Right cardiac atrium (tissue), 5 donors: Measurements from ENCODE around the gene CFAP77. TPM values are rescaled to one million over a fixed set of nuclear protein-coding genes. Genes with fewer than 3 reads are reported as not detected.
A peak's percentile ranks its signal among the peaks of the same experiment; 100 is the strongest.

ENCODE experiments used
- ATAC-seq, 2 donors: fragments of 200-7000 bp; cut with Tn5 transposase; one replicate each; pipeline versions ENCODE4 v1.8.0 to v1.9.1; 2020; ENCODE audit warnings: moderate library complexity in 2 of 2, mild to moderate bottlenecking in 1 of 2
- DNase-seq, 3 donors: peaks; one replicate each; pipeline ENCODE4 v3.0.0-alpha.2; 2020
- H3K27ac ChIP-seq: one replicate; pipeline ENCODE4 v1.5.1; 2013; ENCODE audit warnings: mild to moderate bottlenecking, low read length, control low read depth, moderate library complexity
- H3K27me3 ChIP-seq: one replicate; pipeline ENCODE4 v1.6.1; 2013; ENCODE audit not compliant: control insufficient read depth, insufficient read depth
- H3K4me1 ChIP-seq: one replicate; pipeline ENCODE4 v1.6.1; 2013; ENCODE audit warnings: low read length; ENCODE audit not compliant: control insufficient read depth, insufficient read depth
- H3K4me3 ChIP-seq: one replicate; pipeline ENCODE4 v1.5.1; 2013; ENCODE audit warnings: low read length, control low read depth
- H3K9me3 ChIP-seq: one replicate; pipeline ENCODE4 v1.6.1; 2013; ENCODE audit warnings: low read length; ENCODE audit not compliant: control insufficient read depth
- WGBS: extraction: QIAGEN DNeasy Blood & Tissue Kit; methylation state at CpG from one replicate; pipeline ENCODE4 v1.1.7; 2013; 5-methylcytosine and 5-hydroxymethylcytosine counted together
- intact Hi-C, 4 donors: fragments of 100-400 bp; cut with DNase I; formaldehyde crosslinking; loops; one replicate each; pipeline versions ENCODE4 v1.11.0 to v1.14.0; 2022 to 2023
- polyA plus RNA-seq: library from polyadenylated mRNA; stranded (reverse); fragments of 200-250 nt; gene quantifications from one replicate; pipeline ENCODE4 v1.2.3, GENCODE V29; 2013
- total RNA-seq, 4 donors: library from RNA; stranded (reverse); fragmentation: NEBNext Ultra II Directional; extraction: Animal tissue kit (Norgen Biotek cat#: 25700); gene quantifications; one replicate each; pipeline ENCODE4 v1.2.1, GENCODE V29; 2021
- donor health status: healthy with polysubstance abuse.
- donor health status: DM: no; HTN: yes; CAD: no.
- donor health status: DM: no; HTN: no; CAD: no.
- donor health status: DM: no; HTN: yes; CAD: no; lungs with severe emphysema.
- donor health status: DM: yes; HTN: yes; CAD: no.

CFAP77 gene
- total and polyA plus RNA-seq, 5 donors, result 2.3 to 6.5 (median 4.3) TPM

GRCh38 chr9:132408521-132408920, 1.5 kb upstream of the CFAP77 start:
- Histone ChIP-seq H3K27ac (peak overlapping the region; percentile 90), H3K4me3 (no peak overlapping the region), H3K9me3 (no peaks in the 10 kb centered on the region), H3K27me3 (no peaks in the 10 kb centered on the region), H3K4me1 (peaks cover 13% of the 10 kb centered on the region)
- DNase-seq (peak; percentile 58 to 84 (median 80)), ATAC-seq (peak; percentile 63 to 70)
- WGBS, result 44% methylated on average over 8 of the region's 8 CpGs
- intact Hi-C loops, result no loop called here

- ATAC-seq (peak in 1 of 2 donors; percentile 14), DNase-seq (no peak)
- H3K27me3 ChIP-seq, result no peaks in the 10 kb centered on the region
- peaks cover 13% of the 10 kb centered on the region for H3K4me1 ChIP-seq
- peak overlapping the region; percentile 78 for H3K27ac ChIP-seq
- H3K4me3 ChIP-seq, result peak overlapping the region; percentile 89
- no peaks in the 10 kb centered on the region for H3K9me3 ChIP-seq
- intact Hi-C loops, result loop anchor here (5.0 to 10.0 kb wide), 6 partner anchors 94 to 394 kb away; no protein-coding TSS in a partner anchor
- 15% methylated on average over 19 of the region's 19 CpGs for WGBS
These were observed 631 bp downstream of the CFAP77 start for GRCh38 chr9:132410642-132411041.

- intact Hi-C loops, result loop anchor here (5.0 to 10.0 kb wide), 6 partner anchors 94 to 394 kb away; no protein-coding TSS in a partner anchor
- Histone ChIP-seq H3K4me1 (peaks cover 9% of the 10 kb centered on the region), H3K27ac (no peak overlapping the region), H3K4me3 (peak overlapping the region; percentile 89), H3K27me3 (no peaks in the 10 kb centered on the region), H3K9me3 (no peaks in the 10 kb centered on the region)
- 2% methylated on average over 20 of the region's 20 CpGs for whole genome bisulfite sequencing
- peak; percentile 28 to 72 (median 72) for DNase-seq
- ATAC-seq, result peak; percentile 4 to 32
These were observed 1.1 kb downstream of the CFAP77 start for GRCh38 chr9:132411091-132411508.

GRCh38 chr9:132412089-132412488, 2.1 kb downstream of the CFAP77 start:
- no peak overlapping the region for H3K27ac ChIP-seq
- no peak overlapping the region for H3K4me3 ChIP-seq
- DNase-seq, result no peak
- no peaks in the 10 kb centered on the region for H3K27me3 ChIP-seq
- no peak for ATAC-seq
- no peaks in the 10 kb centered on the region for H3K9me3 ChIP-seq
- intact Hi-C loops, result loop anchor here (5.0 to 10.0 kb wide), 6 partner anchors 93 to 393 kb away; no protein-coding TSS in a partner anchor
- WGBS, result 17% methylated on average over 8 of the region's 8 CpGs
- H3K4me1 ChIP-seq, result peaks cover 9% of the 10 kb centered on the region

- no peak for DNase-seq
- Histone ChIP-seq H3K9me3 (no peaks in the 10 kb centered on the region), H3K27ac (no peak overlapping the region), H3K4me1 (peaks cover 9% of the 10 kb centered on the region), H3K27me3 (no peaks in the 10 kb centered on the region), H3K4me3 (no peak overlapping the region)
- intact Hi-C loops, result loop anchor here (5.0 to 10.0 kb wide), 6 partner anchors 91 to 391 kb away; no protein-coding TSS in a partner anchor
- ATAC-seq, result no peak
- 62% methylated on average over 5 of the region's 5 CpGs for WGBS
These were observed 3.9 kb downstream of the CFAP77 start for GRCh38 chr9:132413926-132414325.

- DNase-seq (no peak), ATAC-seq (no peak)
- Histone ChIP-seq H3K27ac (no peak overlapping the region), H3K27me3 (no peaks in the 10 kb centered on the region), H3K4me3 (no peak overlapping the region), H3K4me1 (peaks cover 9% of the 10 kb centered on the region), H3K9me3 (no peaks in the 10 kb centered on the region)
- intact Hi-C loops, result loop anchor here (5.0 to 10.0 kb wide), 6 partner anchors 90 to 390 kb away; no protein-coding TSS in a partner anchor
- WGBS, result 59% methylated on average over 7 of the region's 7 CpGs
These were observed 4.7 kb downstream of the CFAP77 start for GRCh38 chr9:132414731-132415130.

GRCh38 chr9:132415181-132415580, 5.2 kb downstream of the CFAP77 start:
- no peak for DNase-seq
- no peak for ATAC-seq
- intact Hi-C loops, result loop anchor here in 3 of 4 donors (10.0 kb wide), 3 partner anchors 90 to 390 kb away; no protein-coding TSS in a partner anchor
- H3K27ac ChIP-seq, result no peak overlapping the region
- no peaks in the 10 kb centered on the region for H3K27me3 ChIP-seq
- no peak overlapping the region for H3K4me3 ChIP-seq
- H3K9me3 ChIP-seq, result no peaks in the 10 kb centered on the region
- WGBS, result 31% methylated on average over 12 of the region's 12 CpGs
- peaks cover 8% of the 10 kb centered on the region for H3K4me1 ChIP-seq

GRCh38 chr9:132418726-132419363, 8.8 kb downstream of the CFAP77 start:
- Histone ChIP-seq H3K27me3 (no peaks in the 10 kb centered on the region), H3K4me1 (no peaks in the 10 kb centered on the region), H3K27ac (no peak overlapping the region), H3K4me3 (no peak overlapping the region), H3K9me3 (no peaks in the 10 kb centered on the region)
- intact Hi-C loops, result loop anchor here in 3 of 4 donors (10.0 kb wide), 3 partner anchors 86 to 386 kb away; no protein-coding TSS in a partner anchor
- 75% methylated on average over 5 of the region's 5 CpGs for WGBS
- DNase-seq, result no peak
- ATAC-seq, result no peak

GRCh38 chr9:132422574-132422973, 12.6 kb downstream of the CFAP77 start:
- no peaks in the 10 kb centered on the region for H3K9me3 ChIP-seq
- no peaks in the 10 kb centered on the region for H3K4me1 ChIP-seq
- 64% methylated on average over 5 of the region's 5 CpGs for WGBS
- H3K4me3 ChIP-seq, result no peak overlapping the region
- intact Hi-C loops, result no loop called here
- no peaks in the 10 kb centered on the region for H3K27me3 ChIP-seq
- ATAC-seq (no peak), DNase-seq (no peak)
- H3K27ac ChIP-seq, result no peak overlapping the region

GRCh38 chr9:132423503-132423902, 13.5 kb downstream of the CFAP77 start:
- WGBS, result 75% methylated on average over 5 of the region's 5 CpGs
- H3K4me3 ChIP-seq, result no peak overlapping the region
- H3K9me3 ChIP-seq, result no peaks in the 10 kb centered on the region
- ATAC-seq, result no peak
- no peak overlapping the region for H3K27ac ChIP-seq
- H3K27me3 ChIP-seq, result no peaks in the 10 kb centered on the region
- intact Hi-C loops, result no loop called here
- no peak for DNase-seq
- no peaks in the 10 kb centered on the region for H3K4me1 ChIP-seq

- DNase-seq, result no peak
- ATAC-seq, result no peak
- intact Hi-C loops, result no loop called here
These were observed 15.1 kb downstream of the CFAP77 start for GRCh38 chr9:132424857-132425674.

More at GRCh38 chr9:132424857-132425674, 15.1 kb downstream of the CFAP77 start:
- no peaks in the 10 kb centered on the region for H3K27me3 ChIP-seq
- H3K4me3 ChIP-seq, result no peak overlapping the region
- 56% methylated on average over 22 of the region's 22 CpGs for WGBS
- H3K9me3 ChIP-seq, result no peaks in the 10 kb centered on the region
- no peak overlapping the region for H3K27ac ChIP-seq
- no peaks in the 10 kb centered on the region for H3K4me1 ChIP-seq
